Measurements from ENCODE around the gene EIF3F.

EIF3F gene

DNA sequence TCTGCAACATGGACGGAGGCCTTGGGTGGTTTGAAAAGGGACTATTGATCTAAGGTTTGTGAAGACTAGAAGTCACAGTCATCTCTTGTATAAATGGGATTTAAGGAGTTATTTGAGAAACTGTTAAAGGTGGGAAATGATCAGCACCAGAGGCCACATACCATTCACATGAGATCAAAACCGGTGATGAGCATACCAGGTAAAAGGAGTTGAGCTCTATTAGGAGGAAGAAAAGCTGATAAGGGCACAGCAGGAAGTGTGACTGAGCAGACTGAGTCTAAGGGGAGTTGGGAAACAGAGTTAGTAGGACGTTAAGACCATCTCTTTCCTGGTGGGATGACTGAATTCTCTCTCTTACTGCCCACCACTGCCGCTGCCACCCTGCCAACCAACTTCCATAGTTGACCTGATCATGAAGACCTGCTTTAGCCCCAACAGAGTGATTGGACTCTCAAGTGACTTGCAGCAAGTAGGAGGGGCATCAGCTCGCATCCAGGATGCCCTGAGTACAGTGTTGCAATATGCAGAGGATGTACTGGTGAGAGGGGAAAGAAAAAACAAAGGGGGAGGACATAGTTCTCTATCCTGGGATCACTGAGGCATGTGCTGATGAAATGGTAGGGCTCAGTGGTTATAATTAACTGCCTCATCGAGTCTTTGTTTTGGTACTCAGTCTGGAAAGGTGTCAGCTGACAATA, 7.6 kb downstream of the EIF3F start:
- DNase-seq, result no peak

DNA sequence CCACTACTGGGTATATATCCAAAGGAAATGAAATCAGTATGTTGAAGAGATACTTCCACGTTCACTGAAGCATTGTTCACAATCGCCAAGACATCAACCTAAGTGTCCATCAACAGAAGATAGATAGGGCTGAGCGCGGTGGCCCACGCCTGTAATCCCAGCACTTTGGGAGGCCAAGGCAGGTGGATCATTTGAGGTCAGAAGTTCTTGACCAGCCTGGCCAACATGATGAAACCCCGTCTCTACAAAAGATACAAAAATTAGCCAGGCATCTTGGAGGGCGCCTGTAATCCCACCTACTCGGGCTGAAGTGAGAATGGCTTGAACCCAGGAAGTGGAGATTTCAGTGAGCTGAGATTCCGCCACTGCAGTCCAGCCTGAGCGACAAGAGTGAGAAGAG, 12.7 kb downstream of the EIF3F start:
- no peak for DNase-seq

DNA sequence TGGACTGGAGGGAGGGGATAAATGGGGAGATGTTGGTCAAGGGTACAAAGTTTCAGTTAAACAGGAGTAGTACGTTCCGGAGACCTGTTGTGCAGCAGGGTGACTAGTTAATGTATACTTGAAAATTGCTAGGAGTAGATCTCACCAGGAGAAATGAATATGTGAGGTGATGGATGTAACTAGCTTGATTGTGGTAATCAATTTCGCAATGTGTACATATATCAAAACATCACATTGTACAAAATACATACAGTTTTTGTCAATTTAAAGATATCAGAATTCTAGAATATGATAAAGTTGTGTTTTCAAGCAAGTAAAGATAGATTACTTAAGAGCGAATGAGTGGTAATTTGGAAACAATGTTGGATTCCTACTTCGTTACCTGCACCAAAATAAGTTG, 13.3 kb downstream of the EIF3F start:
- no peak for DNase-seq

DNA sequence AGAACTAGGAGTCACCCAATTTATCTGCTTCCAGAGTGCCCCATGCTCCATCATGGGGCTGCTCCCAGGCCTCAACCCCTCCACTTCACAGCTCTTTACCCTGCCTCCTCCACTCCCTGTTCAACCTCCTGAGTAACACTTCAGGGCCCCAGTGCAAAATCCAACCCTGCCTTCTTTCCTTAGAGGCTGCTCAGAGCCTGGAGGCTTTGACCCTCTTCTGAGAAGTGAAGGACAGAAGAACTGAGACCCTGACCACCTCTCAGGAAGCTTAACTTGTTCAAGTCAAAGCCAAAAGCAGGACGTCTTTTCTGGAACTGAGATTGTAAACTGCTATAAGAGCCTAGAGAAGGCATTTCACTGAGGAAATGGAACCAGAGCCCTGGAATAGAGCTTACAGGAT, 15.5 kb downstream of the EIF3F start:
- DNase-seq, result no peak

DNA sequence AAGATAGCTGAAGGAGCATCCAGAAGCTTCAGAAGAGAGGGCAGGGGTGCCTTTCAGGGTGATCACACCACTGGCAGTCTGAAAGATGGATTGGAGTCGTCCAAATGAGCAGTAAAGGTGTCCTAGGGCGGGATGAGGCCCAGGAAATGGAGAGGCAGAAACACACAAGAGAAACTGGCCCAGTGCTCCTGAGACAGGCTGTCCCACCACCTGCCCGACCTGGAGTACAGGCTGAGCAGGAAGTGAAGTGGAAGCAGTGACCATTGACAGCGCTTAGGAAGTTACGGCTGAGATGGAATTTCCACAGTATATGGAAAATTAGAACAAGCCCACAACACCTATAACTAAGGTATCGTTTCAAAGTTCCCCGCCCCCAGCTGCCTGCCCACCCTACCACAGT, 16.1 kb downstream of the EIF3F start:
- no peak for DNase-seq

DNA sequence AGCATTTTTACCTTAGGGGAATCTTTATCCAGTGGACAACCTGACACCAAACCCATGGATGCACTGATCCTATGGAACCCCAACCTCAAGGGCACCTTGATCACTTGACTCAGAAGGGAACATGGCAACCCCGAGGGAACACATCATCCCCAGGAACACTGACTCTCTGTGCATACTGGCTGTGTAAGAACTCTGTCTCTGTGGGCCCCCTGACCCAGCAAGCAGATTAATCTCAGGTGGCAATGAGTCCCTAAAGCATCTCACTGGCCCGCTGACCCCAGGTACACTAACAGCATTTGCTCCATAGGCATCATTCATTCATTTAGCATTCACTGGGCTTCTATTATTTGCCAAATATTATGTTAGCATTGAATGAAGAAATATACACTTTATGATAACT, 16.9 kb downstream of the EIF3F start:
- DNase-seq, result no peak

DNA sequence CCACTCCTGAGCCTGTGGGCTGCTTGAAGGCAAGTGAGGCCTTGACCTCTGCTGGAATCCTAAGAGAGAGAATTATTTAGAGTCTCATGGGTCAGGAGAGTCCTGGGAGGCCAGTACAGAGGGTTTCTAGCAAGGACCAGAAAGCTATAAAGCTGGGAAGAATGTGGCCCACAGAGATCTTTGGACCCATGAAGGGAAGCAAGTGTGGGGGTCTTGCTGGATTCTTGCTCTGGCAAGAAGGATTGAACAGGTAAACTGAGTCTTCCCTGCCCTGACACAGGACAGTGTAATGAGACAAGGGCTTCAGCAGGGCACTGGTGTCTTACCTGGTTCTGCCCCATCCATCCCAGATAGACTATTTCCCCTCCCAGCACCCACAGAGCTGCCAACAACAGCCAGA, 18.4 kb downstream of the EIF3F start:
- no peak for DNase-seq

DNA sequence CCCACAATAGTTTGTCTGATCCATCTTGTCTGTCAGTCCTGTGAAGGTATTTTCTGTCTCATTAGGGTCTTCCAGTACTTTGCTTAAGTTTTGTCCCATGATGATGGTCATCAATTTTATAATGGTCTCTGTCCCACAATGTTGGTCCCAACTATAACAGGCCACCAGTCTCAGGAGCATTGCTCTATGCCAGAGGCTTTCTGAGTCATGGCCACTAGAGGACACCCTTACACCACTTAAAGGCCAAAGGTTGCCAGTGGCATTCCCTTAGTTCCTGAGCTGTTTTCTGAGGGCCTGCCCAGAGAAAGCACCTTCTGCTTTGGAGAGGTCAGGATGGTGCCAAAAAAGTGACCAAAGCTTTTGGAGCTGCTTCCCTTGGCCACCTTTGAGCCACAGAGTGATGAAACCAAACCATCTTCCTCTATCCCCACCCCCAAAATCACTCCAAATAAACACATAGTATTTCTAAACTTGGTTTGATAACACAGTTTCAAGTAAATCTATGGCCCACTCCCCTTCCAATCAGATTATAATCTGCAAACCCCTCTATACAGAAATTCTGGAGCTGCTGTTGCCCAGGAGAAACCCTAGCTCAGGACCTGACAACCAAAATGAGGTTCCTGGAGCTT, 19.3 kb downstream of the EIF3F start:
- peak in 3 of 5 experiments; percentile 19 to 32 (median 22) for DNase-seq

DNA sequence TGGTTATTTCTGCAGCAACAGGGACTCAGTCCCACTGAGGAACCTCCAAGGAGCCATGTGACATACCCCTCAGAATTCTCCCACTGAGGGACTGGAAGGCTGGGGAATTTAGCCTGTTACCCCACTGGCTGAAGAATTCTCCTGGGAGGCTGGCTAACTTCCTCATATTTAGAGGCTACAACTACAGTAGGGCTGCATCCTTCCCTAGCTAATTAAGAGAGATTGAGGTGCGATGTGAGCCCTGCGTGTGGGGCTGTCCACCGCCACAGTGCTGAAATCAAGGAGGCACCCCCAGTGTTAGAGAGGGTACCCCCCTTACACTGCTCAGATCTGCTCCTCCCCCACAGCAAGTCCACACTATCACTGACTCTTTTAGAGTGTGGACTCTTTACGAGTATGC, 21.1 kb downstream of the EIF3F start:
- no peak for DNase-seq

DNA sequence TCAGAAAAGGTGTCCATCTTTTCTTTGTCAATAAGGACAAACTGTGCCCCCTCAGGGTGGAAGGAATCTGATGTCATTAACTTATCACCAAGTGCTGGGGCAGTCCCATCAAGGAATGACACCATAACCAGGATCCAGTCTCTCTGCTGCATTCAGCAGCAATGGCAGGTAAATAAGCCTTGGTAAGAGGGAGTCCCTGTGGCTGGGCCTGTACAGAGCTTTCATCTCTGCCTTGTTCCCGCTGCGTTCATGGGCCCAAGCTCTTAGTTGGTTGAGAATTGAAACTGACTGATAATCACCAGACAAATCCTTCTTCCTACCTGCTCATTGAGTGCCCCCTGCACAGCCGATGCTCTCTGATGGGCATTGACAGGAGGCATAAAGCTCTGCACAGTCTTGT, 22.7 kb downstream of the EIF3F start:
- DNase-seq, result no peak

DNA sequence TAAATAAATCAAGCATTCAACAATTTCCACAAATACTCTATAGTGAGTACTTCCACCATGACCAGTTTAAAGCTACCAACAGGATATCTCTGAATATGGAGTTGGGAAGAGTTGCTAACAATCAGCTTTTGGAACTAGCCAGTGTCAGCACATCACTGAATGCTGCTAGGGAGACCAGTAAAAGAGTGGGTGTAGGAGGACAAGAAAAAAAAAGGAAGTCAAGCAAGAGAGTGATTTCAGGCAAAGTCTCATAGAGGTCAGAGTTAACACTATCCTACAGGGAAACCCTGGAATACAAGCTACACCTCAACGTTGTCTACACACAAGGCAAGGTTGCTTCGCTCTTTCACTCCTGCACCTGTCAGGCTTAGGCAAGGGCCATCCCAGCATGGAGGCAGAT, 24.2 kb downstream of the EIF3F start:
- no peak for DNase-seq

DNA sequence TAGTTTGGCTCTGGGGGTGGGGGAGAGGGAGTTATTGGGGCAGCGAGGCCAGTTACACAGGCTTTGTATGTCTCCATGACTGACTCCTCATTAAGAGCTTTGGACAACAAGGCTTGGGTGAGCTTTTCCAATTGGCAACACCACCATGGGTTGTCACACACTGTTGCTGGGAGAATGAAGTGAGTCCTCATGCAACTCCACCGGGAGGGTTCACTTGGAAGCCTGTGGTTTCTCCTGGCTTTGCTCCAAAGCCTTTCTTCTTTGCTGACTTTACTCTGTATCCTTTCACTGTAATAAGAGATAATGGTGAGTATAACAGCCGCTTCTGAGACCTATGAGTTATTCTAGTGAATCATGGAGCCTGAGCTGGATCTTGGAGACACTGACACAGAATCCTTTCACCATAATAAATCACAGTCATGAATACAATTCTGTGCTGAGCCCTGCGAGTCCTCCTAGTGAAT, 24.9 kb downstream of the EIF3F start:
- DNase-seq, result no peak

DNA sequence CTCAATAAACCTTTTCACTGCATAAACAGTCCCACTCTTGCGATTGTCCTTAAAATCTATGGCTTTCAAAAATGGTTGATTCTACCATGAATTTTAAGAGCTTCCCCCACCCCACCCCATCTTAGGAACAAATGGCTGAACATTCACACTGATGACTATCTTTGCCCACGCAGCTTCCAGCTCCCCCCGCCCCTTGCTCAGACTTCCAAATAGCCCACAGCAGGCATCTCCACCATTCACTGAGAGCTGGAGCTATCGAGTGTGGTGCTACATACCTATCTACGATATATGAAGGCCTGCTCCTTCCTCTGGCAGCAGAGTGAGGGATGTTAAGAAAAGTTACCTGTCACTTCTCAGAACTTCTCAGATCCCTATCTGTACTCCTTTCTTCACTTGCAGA, 26.7 kb downstream of the EIF3F start:
- DNase-seq, result no peak

DNA sequence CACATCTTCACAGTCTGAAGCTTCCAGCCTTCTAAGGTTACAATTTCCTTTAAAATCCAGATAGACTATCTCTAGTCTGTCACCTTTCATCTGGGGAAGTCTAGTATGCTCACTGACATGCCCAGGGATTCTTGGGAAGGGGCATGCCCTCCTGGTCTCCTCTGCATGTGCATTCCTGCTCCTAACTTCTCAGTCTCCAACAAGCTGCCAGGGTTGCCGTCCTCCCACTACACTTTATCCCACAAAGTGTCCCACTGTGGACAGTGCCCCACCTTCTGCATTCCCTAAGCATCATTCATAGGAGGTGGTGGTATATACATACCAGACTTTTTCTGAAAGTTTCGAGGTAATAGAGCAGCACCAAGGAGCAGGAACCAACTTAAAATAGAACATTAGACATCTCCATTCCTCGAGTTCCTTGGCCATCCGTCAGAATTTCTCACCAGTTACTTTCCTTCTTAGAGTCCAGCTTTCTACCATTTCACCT, 28.7 kb downstream of the EIF3F start:
- no peak for DNase-seq

DNA sequence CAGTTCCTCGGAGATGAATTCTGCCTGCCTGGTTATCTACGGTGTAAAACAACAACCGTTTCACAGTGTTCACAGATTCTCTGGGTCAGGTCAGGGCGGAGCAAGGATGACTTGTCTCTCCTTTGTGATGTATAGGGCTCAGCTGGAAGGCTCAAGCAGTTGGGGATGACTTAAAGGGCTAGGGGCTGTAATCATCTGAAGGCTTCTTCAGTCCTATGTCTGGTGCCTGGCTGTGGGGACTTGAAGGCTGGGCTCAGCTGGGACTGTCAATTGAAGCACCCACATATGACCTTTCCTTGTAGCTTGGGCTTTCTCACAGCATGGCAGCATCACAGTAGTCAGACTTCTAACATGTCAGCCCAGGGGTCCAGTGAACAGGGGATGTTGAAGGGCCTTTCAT, 29.3 kb downstream of the EIF3F start:
- no peak for DNase-seq

DNA sequence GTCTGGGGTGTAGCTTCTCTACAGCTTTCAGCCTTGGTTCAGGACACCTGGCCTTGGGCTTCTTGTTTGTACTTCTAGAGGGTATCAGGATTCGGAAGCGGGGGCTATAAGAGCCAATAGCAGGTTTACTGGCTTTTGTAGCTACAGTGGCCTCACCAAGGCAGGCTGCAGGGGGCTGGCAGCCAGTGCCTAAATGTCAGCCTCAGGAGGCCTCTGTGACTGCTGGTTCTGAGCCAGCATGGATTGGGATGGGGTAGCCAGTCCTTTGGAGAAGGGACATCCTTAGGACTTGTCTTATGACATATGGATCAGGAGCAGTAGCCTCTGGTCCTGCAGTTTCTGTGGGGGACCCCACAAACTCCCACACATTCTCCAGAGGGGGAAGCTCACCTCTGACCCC, 29.9 kb downstream of the EIF3F start:
- DNase-seq, result no peak

DNA sequence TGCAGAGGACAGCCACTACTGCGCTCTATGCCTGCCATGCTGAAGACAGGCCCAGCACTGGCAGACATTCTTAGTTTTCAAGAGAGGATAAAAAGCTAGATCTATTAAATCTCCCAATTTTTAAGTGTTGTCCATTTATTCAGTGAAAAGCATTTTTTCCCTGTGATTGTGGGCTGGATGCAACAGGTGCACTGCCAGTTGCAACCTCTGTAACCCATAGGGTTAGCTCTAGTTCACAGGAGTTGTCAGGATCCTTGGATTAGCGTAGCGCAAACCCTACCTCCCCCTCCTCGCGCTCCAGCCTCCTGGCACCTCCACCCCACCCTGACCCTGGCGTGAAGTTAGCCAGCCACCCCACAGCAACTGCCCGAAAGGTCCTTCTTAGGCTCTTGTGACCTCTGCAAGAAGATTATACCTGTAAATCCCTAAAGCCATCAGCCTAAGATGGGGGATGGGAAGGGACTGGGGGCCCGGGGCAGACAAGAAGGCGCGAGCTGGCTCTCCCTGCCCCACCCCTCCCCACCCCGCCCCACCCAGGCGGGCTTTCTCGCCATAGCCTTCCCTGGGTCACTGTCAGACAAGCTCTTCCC, 30.9 kb downstream of the EIF3F start:
- DNase-seq, result no peak

DNA sequence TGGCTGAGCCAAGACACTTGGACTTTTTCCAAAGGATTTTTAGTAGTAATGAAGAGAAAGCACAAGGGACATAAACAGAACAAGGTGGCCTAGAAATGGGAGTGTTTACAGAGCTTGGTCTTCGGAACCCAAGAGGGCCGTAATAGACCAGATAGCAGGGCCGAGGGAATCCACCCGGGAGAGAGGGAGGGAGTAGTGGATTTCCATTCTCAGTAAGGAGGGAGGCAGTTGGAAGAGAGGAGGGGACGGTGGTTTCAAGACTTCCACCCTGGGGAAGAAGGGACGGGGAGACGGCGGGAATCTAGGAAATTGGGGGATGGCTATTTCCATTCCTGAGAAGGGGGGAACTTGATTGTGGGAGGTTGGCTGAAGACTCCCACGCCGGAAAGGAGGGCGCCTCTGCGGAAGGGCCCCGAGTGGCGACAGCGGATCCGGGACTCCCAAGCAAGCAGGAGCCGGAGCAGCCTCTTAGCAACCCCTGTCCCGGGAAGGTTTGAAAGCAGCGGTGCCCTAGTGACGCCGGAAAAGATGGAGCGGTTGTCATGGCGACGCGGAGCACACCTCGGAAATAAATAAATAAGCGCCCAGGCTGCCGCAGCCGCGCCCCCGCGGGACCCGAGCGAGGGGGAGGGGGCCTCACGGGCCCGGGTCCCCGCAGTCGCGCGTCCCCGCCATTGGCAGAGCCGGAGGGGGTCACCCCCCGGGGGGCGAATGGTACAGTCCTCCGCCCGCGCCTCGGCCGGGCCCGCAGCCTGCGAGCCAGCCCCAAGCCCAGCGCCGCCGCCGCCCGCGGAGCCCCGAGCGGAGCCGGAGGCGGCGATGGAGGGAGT, 31.6 kb downstream of the EIF3F start:
- DNase-seq, result peak; percentile 47 to 86 (median 70)

DNA sequence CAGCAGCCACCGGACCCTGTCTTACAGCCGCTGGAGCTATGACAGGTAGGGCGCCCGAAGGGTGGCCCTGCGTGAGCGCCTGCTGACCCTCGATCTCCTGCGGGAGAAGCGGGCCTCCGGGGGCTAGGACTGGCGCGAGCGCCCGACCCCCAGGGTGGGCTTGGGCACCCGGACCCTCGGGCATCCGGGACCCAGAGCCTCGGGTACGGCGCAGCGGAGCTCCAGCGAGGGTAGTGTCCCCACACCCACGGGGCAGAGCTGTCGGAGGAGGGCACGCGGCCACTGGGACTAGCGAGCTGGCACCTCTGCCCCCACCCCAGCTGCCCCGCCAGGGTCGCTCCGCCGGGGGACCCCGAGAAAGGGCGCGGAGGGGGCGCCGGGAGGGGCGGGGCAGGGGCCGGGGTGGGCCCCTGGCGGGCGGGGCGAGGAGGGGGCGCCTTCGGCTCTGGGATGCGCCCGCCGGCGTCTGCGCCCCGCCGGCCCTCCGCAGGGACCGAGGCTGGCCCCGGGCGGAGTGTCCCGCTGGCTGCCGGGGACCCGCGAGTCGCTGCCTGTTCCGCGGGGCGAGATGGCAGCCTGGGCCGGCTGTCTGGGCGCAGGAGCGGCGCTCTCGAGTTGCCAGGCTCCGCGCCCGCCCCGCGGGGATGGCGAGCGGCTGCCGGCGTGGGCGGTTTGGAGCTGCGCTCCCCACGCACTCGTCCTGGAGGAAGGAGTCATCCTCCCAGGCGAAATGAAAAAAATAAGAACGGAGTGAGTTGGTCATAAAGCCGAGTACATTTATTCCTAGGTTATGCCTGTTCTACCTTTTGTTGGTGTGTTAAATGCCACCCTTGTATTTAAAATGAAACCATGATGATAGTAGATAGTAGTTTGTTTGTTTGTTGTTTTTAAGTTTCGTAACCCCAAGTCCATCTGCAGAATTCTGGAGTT, 32.4 kb downstream of the EIF3F start:
- DNase-seq, result peak in 3 of 5 experiments; percentile 7 to 12 (median 10)

DNA sequence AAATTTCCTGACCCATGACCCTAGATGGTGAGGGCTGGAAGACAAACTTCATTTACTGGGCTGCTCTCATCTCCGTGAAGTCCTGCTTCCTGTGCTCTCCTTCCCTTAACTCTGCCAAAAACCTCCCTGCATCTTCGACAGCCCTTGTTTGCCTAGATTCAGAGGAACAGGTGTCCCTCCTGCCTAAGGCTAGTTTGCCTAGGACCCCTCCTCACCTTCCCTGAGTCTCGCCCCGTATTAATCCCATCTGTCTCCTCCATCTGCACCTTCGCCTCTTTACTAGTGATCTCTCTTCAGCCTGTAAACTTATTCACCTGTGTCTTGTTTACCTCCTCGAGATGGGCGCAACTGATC, 33.1 kb downstream of the EIF3F start:
- DNase-seq, result no peak

DNA sequence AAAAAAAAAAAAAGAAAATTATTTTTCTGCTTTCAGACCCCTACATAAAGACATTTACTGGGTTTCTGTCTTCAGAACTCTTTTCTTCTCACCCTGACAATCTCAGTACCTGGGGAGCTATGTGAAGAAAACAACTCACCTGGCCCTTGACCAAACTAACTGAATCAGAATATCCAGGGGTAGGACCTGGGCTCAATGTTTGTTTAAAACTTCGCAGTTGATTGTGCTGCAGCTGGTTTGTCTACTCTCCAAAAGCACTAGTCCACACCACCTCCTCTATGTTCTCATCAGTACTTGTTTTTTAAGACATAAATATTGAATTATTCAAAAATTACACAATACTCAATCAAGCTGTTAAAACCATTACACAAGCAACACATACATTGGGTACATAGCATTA, 34.8 kb downstream of the EIF3F start:
- no peak for DNase-seq

DNA sequence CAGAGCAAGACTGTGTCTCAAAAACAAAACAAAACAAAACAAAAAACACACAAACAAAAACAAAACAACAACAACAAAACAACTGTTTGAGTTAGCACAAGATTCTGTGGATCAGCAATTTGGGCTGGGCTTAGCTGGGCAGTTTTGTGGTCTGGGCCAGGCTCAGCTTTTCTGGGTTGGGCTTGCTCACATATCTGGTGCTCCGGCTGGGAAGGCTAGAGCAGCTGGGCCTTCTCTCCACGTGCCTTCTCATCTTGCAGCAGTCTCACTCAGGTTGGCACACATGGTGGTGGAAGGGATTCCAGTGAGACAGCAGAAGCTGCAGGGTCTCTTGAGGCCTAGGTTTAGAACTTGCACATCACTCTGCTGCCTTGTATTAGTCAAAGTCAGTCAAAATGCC, 35.7 kb downstream of the EIF3F start:
- no peak for DNase-seq

All from T-helper 2 cell (primary cell).